NCI-H510A (cell line): ENCODE data around the gene MCC.

Experiments used
- DNase-seq: peaks from one replicate; lab custom pipeline; 2025; lab: John Stamatoyannopoulos, UW

The MCC gene

GRCh38 chr5:113029614-113030013 lies 458.6 kb downstream of the MCC start:
- DNase-seq: no peak

- DNase-seq: no peak
These were observed 460.8 kb downstream of the MCC start for GRCh38 chr5:113027431-113027830.

- no peak for DNase-seq
These were observed 461.2 kb downstream of the MCC start for GRCh38 chr5:113027015-113027414.

GRCh38 chr5:113026211-113026610 lies 462.0 kb downstream of the MCC start:
- no peak for DNase-seq

- DNase-seq: no peak
These were observed 462.7 kb downstream of the MCC start for GRCh38 chr5:113025596-113025995.

GRCh38 chr5:113024076-113024697 lies 464.1 kb downstream of the MCC start:
- DNase-seq: no peak

- DNase-seq: no peak
These were observed 465.6 kb downstream of the MCC start for GRCh38 chr5:113022661-113023060.

GRCh38 chr5:113020461-113021273 lies 467.6 kb downstream of the MCC start:
- no peak for DNase-seq

GRCh38 chr5:113017881-113018635 lies 470.2 kb downstream of the MCC start:
- DNase-seq: no peak

GRCh38 chr5:113005454-113005853 lies 482.8 kb downstream of the MCC start:
- DNase-seq: no peak

- DNase-seq: no peak
These were observed 484.5 kb downstream of the MCC start for GRCh38 chr5:113003763-113004162.

- no peak for DNase-seq
These were observed 485.8 kb downstream of the MCC start for GRCh38 chr5:113002423-113002822.

- DNase-seq: no peak
These were observed 487.8 kb downstream of the MCC start for GRCh38 chr5:113000466-113000865.

- no peak for DNase-seq
These were observed 490.0 kb downstream of the MCC start for GRCh38 chr5:112998296-112998695.

GRCh38 chr5:112996830-112997374 lies 491.4 kb downstream of the MCC start:
- DNase-seq: no peak

- DNase-seq: no peak
These were observed 492.3 kb downstream of the MCC start for GRCh38 chr5:112995764-112996618.

GRCh38 chr5:112986224-112986623 lies 502.0 kb downstream of the MCC start:
- DNase-seq: no peak

GRCh38 chr5:112983363-112983762 lies 504.9 kb downstream of the MCC start:
- DNase-seq: no peak

- DNase-seq: no peak
These were observed 508.5 kb downstream of the MCC start for GRCh38 chr5:112979723-112980122.

- no peak for DNase-seq
These were observed 509.4 kb downstream of the MCC start for GRCh38 chr5:112978836-112979235.

GRCh38 chr5:112977440-112977861 lies 510.8 kb downstream of the MCC start:
- DNase-seq: no peak
